ENCODE measurements around the gene PPP6R3.

Gene PPP6R3

DNA sequence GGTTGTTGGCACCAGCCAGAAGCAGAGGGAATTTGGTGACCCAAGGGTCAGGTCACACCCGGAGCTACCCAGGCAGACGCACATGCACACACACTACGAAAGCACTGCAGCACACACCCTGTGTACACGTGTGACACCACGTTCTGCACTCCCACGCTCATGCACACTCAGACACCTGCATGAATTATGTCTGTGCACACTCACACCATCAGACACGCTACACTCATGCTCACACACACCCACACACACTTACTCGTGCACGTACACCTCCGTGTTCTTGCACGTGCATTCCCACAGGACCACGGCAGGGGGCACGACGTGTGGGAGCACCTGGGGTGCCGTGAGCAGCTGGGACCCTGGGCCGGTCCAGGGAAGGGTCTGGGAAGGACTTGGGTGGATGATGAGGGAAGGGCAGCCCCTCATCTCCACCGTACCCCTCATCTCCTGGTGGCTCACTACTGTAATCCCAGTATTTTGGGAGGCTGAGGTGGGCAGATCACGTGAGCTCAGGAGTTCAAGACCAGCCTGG, 203.0 kb downstream of the PPP6R3 start:
- DNase-seq (ENCODE audit: extremely low read depth in 1 of 2, low read depth in 1 of 2), result no peak

DNA sequence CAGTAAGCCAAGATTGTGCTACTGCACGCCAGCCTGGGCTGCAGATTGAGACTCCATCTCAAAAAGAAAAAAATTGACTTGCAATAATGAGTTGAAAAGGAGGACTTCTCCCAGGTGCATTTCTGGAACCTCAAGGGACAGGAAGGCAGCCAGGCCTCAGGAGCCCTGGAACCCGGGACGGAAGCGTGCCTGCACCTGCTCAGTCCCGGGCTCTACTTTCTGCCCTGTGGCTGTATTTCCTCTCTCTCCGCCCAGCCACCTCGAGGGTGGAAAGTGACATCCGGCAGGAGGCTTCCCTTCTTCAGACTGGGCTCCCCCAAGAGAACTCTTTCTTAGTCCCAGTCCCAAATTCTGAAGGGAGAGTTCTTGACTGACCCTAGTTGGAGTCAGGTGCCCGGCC, 203.6 kb downstream of the PPP6R3 start:
- DNase-seq (ENCODE audit: extremely low read depth in 1 of 2, low read depth in 1 of 2), result no peak

- DNase-seq (ENCODE audit: extremely low read depth in 1 of 2, low read depth in 1 of 2), result no peak
These were observed 204.4 kb downstream of the PPP6R3 start for GRCh38 chr11:68664906-68665305.

Measured in stimulated activated CD8-positive, alpha-beta memory T cell treated with anti-CD3 and anti-CD28 coated beads, Interleukin-7, amount 100 ng/mL, for 48 hours (primary cell).